Liver (tissue), 9 donors: ENCODE results near the gene ZNF587B. TPM values are rescaled to one million over a fixed set of nuclear protein-coding genes. Genes with fewer than 3 reads are reported as not detected.
A peak's percentile ranks its signal among the peaks of the same experiment; 100 is the strongest.

Source experiments
- DNase-seq: peaks from one replicate; pipeline ENCODE4 v3.0.0-alpha.2; 2017; ENCODE audit warnings: low spot score
- H3K27ac ChIP-seq, 2 donors: one replicate each; pipeline ENCODE4 v1.7.0; 2013; ENCODE audit warnings: inconsistent platforms in 2 of 2, low read length in 2 of 2, control low read depth in 1 of 2, low read depth in 1 of 2, mild to moderate bottlenecking in 1 of 2
- H3K27me3 ChIP-seq, 4 donors: one replicate each; pipeline versions ENCODE4 v1.6.1 to v1.7.0; 2013; ENCODE audit warnings: low read length in 3 of 4, inconsistent platforms in 1 of 4, mild to moderate bottlenecking in 1 of 4, moderate library complexity in 1 of 4; ENCODE audit not compliant: control insufficient read depth in 4 of 4, insufficient read depth in 4 of 4
- H3K36me3 ChIP-seq, 4 donors: one replicate each; pipeline versions ENCODE4 v1.6.1 to v1.7.0; 2013; ENCODE audit warnings: low read length in 3 of 4, mild to moderate bottlenecking in 3 of 4, low read depth in 1 of 4, moderate library complexity in 1 of 4; ENCODE audit not compliant: control insufficient read depth in 4 of 4, insufficient read depth in 3 of 4
- H3K4me1 ChIP-seq, 4 donors: one replicate each; pipeline versions ENCODE4 v1.6.1 to v1.7.0; 2013; ENCODE audit warnings: low read length in 3 of 4, mild to moderate bottlenecking in 3 of 4, moderate library complexity in 1 of 4; ENCODE audit not compliant: control insufficient read depth in 4 of 4, insufficient read depth in 4 of 4
- H3K4me3 ChIP-seq, 3 donors: one replicate each; pipeline versions ENCODE4 v1.6.1 to v1.7.0; 2013; ENCODE audit warnings: low read length in 3 of 3, control low read depth in 1 of 3, low read depth in 1 of 3, mild to moderate bottlenecking in 1 of 3
- H3K9ac ChIP-seq, 2 donors: one replicate each; pipeline ENCODE4 v1.7.0; 2013; ENCODE audit warnings: low read length in 2 of 2, mild to moderate bottlenecking in 2 of 2, moderate library complexity in 2 of 2, control low read depth in 1 of 2, low read depth in 1 of 2
- H3K9me3 ChIP-seq, 4 donors: one replicate each; pipeline versions ENCODE4 v1.6.1 to v1.7.0; 2013; ENCODE audit warnings: low read length in 3 of 4; ENCODE audit not compliant: control insufficient read depth in 4 of 4
- ATF3 ChIP-seq: IDR thresholded peaks from 2 replicates; pipeline ENCODE4 v1.6.1; 2016; ENCODE audit warnings: antibody characterized with exemption
- CTCF ChIP-seq: fragments of 150-350 bp; IDR thresholded peaks from 2 replicates; pipeline ENCODE4 v1.5.1; 2017; ENCODE audit warnings: improper control_type of control experiment, low read depth, low read length; ENCODE audit not compliant: missing input control
- EGR1 ChIP-seq, 2 donors: IDR thresholded peaks; 2 replicates each; pipeline ENCODE4 v1.6.1; 2016 to 2018; ENCODE audit warnings: antibody characterized with exemption in 2 of 2, low read depth in 2 of 2
- FOXA1 ChIP-seq: IDR thresholded peaks from 2 replicates; pipeline ENCODE4 v1.6.1; 2016; ENCODE audit warnings: antibody characterized with exemption
- FOXA2 ChIP-seq: IDR thresholded peaks from 2 replicates; pipeline ENCODE4 v1.6.1; 2016; ENCODE audit warnings: antibody characterized with exemption
- GABPA ChIP-seq, 2 donors: IDR thresholded peaks in 1 of 2; conservative IDR thresholded peaks in 1 of 2; 2 replicates each; pipeline ENCODE4 v1.6.1; 2016; ENCODE audit warnings: antibody characterized with exemption in 2 of 2, mild to moderate bottlenecking in 1 of 2, moderate library complexity in 1 of 2
- HNF4A ChIP-seq, 2 donors: conservative IDR thresholded peaks; 2 replicates each; pipeline ENCODE4 v1.6.1; 2016; ENCODE audit warnings: antibody characterized with exemption in 2 of 2, mild to moderate bottlenecking in 2 of 2
- HNF4G ChIP-seq: IDR thresholded peaks from 2 replicates; pipeline ENCODE4 v1.6.1; 2016; ENCODE audit warnings: antibody characterized with exemption
- JUND ChIP-seq, 2 donors: IDR thresholded peaks; 2 replicates each; pipeline ENCODE4 v1.6.1; 2016; ENCODE audit warnings: antibody characterized with exemption in 2 of 2
- MAX ChIP-seq: IDR thresholded peaks from 2 replicates; pipeline ENCODE4 v1.6.1; 2016; ENCODE audit warnings: antibody characterized with exemption
- NR2F2 ChIP-seq: IDR thresholded peaks from 2 replicates; pipeline ENCODE4 v1.6.1; 2016; ENCODE audit warnings: antibody characterized with exemption
- RAD21 ChIP-seq, 2 donors: IDR thresholded peaks; 2 replicates each; pipeline ENCODE4 v1.6.1; 2016; ENCODE audit warnings: antibody characterized with exemption in 2 of 2, mild to moderate bottlenecking in 2 of 2
- REST ChIP-seq: IDR thresholded peaks from 2 replicates; pipeline ENCODE4 v1.6.1; 2016; ENCODE audit warnings: antibody characterized with exemption, mild to moderate bottlenecking
- RXRA ChIP-seq, 2 donors: IDR thresholded peaks; 2 replicates each; pipeline ENCODE4 v1.6.1; 2017 to 2018; ENCODE audit warnings: antibody characterized with exemption in 2 of 2, mild to moderate bottlenecking in 1 of 2
- SP1 ChIP-seq: IDR thresholded peaks from 2 replicates; pipeline ENCODE4 v1.6.1; 2018; ENCODE audit warnings: antibody characterized with exemption, mild to moderate bottlenecking
- TAF1 ChIP-seq: conservative IDR thresholded peaks from 2 replicates; pipeline ENCODE4 v1.6.1; 2016; ENCODE audit warnings: antibody characterized with exemption, mild to moderate bottlenecking
- YY1 ChIP-seq: IDR thresholded peaks from 2 replicates; pipeline ENCODE4 v1.6.1; 2016; ENCODE audit warnings: antibody characterized with exemption, mild to moderate bottlenecking
- ZBTB33 ChIP-seq: IDR thresholded peaks from 2 replicates; pipeline ENCODE4 v1.6.1; 2016; ENCODE audit warnings: antibody characterized with exemption
- WGBS: extraction: QIAGEN DNeasy Blood & Tissue Kit; methylation state at CpG from one replicate; pipeline ENCODE4 v1.1.7; 2013; 5-methylcytosine and 5-hydroxymethylcytosine counted together
- polyA plus RNA-seq, 2 donors: library from polyadenylated mRNA; stranded (reverse) in 1 of 2; unstranded in 1 of 2; fragments of 200-250 nt in 1 of 2; fragments of >200 nt in 1 of 2; fragmentation: Nextera tagmentation in 1 of 2; extraction: Ambion mirVana in 1 of 2; gene quantifications; one replicate each; pipeline versions ENCODE4 v1.2.1 to v1.2.3, GENCODE V29; 2013 to 2015
- total RNA-seq, 2 donors: library from RNA; depleted of rRNA; stranded (reverse); fragments of >200 nt; gene quantifications; one replicate each; pipeline ENCODE4 v1.2.3, GENCODE V29; 2014
- donor health status: healthy.
- donor health status: healthy.
- donor health status: healthy.
- donor health status: healthy.
- donor health status: healthy.

Gene ZNF587B
- total and polyA plus RNA-seq, 4 donors: 3.0 to 30.2 (median 6.9) TPM

GRCh38 chr19:57820599-57820998, 9.5 kb upstream of the ZNF587B start:
- peaks cover 3 to 16% (median 13%) of the 10 kb centered on the region in 4 donors for H3K4me1 ChIP-seq
- DNase-seq: no peak
- no peaks in the 10 kb centered on the region for H3K27me3 ChIP-seq
- peak overlapping the region; percentile 68 to 92 for H3K9ac ChIP-seq
- H3K27ac ChIP-seq: peak overlapping the region in 1 of 2 donors; percentile 88
- H3K36me3 ChIP-seq: no peaks in the 10 kb centered on the region
- peak overlapping the region; percentile 84 to 98 (median 96) for H3K4me3 ChIP-seq
- 63% methylated on average over 6 of the region's 6 CpGs for WGBS
- no peak for TF ChIP-seq SP1
- no peak for TF ChIP-seq YY1
- no peak for TF ChIP-seq EGR1 (IDR thresholded peaks at IDR 0.05; ENCODE audit: low read depth in 2 of 2)
- no peak for TF ChIP-seq HNF4A (conservative IDR thresholded peaks at IDR 0.05)
- TF ChIP-seq MAX: no peak
- no peak for TF ChIP-seq NR2F2
- TF ChIP-seq ZBTB33: no peak
- TF ChIP-seq FOXA2: no peak
- TF ChIP-seq HNF4G: no peak
- TF ChIP-seq ATF3: no peak
- TF ChIP-seq FOXA1: no peak
- no peak for TF ChIP-seq GABPA (IDR thresholded peaks at IDR 0.05 in 1 of 2, conservative IDR thresholded peaks at IDR 0.05 in 1 of 2)
- no peak for TF ChIP-seq RAD21 (IDR thresholded peaks at IDR 0.05)
- TF ChIP-seq CTCF: no peak
- no peak for TF ChIP-seq TAF1
- TF ChIP-seq RXRA (IDR thresholded peaks at IDR 0.05): no peak
- TF ChIP-seq REST: no peak
- no peak for TF ChIP-seq JUND (IDR thresholded peaks at IDR 0.05)
- H3K9me3 ChIP-seq: no peaks in the 10 kb centered on the region
